Fibroblast of skin of back (primary cell): ENCODE data around the gene PBX2.
A peak's percentile ranks its signal among the peaks of the same experiment; 100 is the strongest.
"Not testable (repeated sequence)": the region's sequence is repeated elsewhere in the genome, so short reads cannot be mapped to it uniquely, and the experiment has no call there.

ENCODE experiments used
- DNase-seq: peaks from one replicate; pipeline ENCODE4 v3.0.0-alpha.2; 2013

PBX2 gene

GRCh38 chr6:32202186-32202585 is 12.2 kb upstream of the PBX2 start:
- DNase-seq, result no peak

- no peak for DNase-seq
Observed at GRCh38 chr6:32200711-32201475, 10.9 kb upstream of the PBX2 start.

- no peak for DNase-seq
Observed at GRCh38 chr6:32198866-32199265, 8.9 kb upstream of the PBX2 start.

GRCh38 chr6:32198345-32198696 is 8.3 kb upstream of the PBX2 start:
- DNase-seq, result no peak

GRCh38 chr6:32196682-32197616 is 6.9 kb upstream of the PBX2 start:
- no peak for DNase-seq

- DNase-seq, result peak; percentile 91
Observed at GRCh38 chr6:32195902-32196681, 6.1 kb upstream of the PBX2 start.

- DNase-seq, result peak; percentile 100
Observed at GRCh38 chr6:32195652-32195901, 5.6 kb upstream of the PBX2 start.

GRCh38 chr6:32194825-32195651 is 5.0 kb upstream of the PBX2 start:
- peak; percentile 64 for DNase-seq

- DNase-seq, result no peak
Observed at GRCh38 chr6:32194388-32194787, 4.4 kb upstream of the PBX2 start.

- not testable (repeated sequence) for DNase-seq
Observed at GRCh38 chr6:32193096-32193495, 3.1 kb upstream of the PBX2 start.

- DNase-seq, result peak; percentile 59
Observed at GRCh38 chr6:32192608-32193039, 2.6 kb upstream of the PBX2 start, which contains the start of gene GPSM3. TSS of gene GPSM3 (minus strand) at chr6:32192643. CDS start at chr6:32192513, 130 bp downstream.

GRCh38 chr6:32191696-32192607 is 1.9 kb upstream of the PBX2 start:
- no peak for DNase-seq

- DNase-seq, result no peak
Observed at GRCh38 chr6:32190911-32191677, 1.1 kb upstream of the PBX2 start.

- no peak for DNase-seq
Observed at GRCh38 chr6:32189742-32190053, 304 bp downstream of the PBX2 start.

- DNase-seq, result no peak
Observed at GRCh38 chr6:32189069-32189741, 797 bp downstream of the PBX2 start.

- no peak for DNase-seq
Observed at GRCh38 chr6:32188381-32189068, 1.5 kb downstream of the PBX2 start.

- not testable (repeated sequence) for DNase-seq
Observed at GRCh38 chr6:32187725-32188380, 2.1 kb downstream of the PBX2 start.

- DNase-seq, result no peak
Observed at GRCh38 chr6:32187009-32187709, 2.8 kb downstream of the PBX2 start.
